Measurements from ENCODE around the gene EVPLL. TPM values are rescaled to one million over a fixed set of nuclear protein-coding genes. Genes with fewer than 3 reads are reported as not detected.

The EVPLL gene
- total and polyA plus RNA-seq, 12 donors, result 0.03 TPM; not detected in 11

- intact Hi-C loops (cut with DNase I), result loop anchor here in 2 of 10 donors (2.0 kb wide), 1 partner anchor 49 kb away; the partner anchor contains the start of genes SMCR8 (in 2 of the 2) and TOP3A (in 2 of the 2)
- peak within 1 kb of the TSS in 9 of 10 donors; percentile 23 to 83 (median 74) for H3K27ac ChIP-seq
- 0 to 1% methylated on average over 76 of the region's 76 CpGs for WGBS, 2 donors
- H3K36me3 ChIP-seq, result peaks cover 0 to 14% (median 0%) of the 10 kb centered on the region in 9 donors
- peak; percentile 90 to 94 for DNase-seq
- ATAC-seq, result peak; percentile 99 to 100 (median 100)
- H3K27me3 ChIP-seq, result no peaks in the 10 kb centered on the region
- H3K4me3 ChIP-seq, result peak within 1 kb of the TSS; percentile 60 to 98 (median 84)
- peaks cover 0 to 5% (median 0%) of the 10 kb centered on the region in 11 donors for H3K9me3 ChIP-seq
- no peak for TF ChIP-seq CTCF (IDR thresholded peaks at IDR 0.05)
- peaks cover 0 to 24% (median 13%) of the 10 kb centered on the region in 9 donors for H3K4me1 ChIP-seq
These were observed 14.2 kb upstream of the EVPLL start, which contains the start of gene SHMT1 for GRCh38 chr17:18363101-18364049. Gene SHMT1, minus strand, starts transcription at chr17:18363550. Its CDS starts 7,569 bp downstream, at chr17:18355981.

- no peak overlapping the region for H3K27ac ChIP-seq
- DNase-seq (no peak), ATAC-seq (no peak)
- peaks cover 0 to 5% (median 0%) of the 10 kb centered on the region in 7 donors for H3K27me3 ChIP-seq
- H3K4me3 ChIP-seq, result peak overlapping the region in 2 of 10 donors; percentile 91 to 98
- peaks cover 0 to 9% (median 0%) of the 10 kb centered on the region in 9 donors for H3K36me3 ChIP-seq
- TF ChIP-seq CTCF (IDR thresholded peaks at IDR 0.05), result no peak
- intact Hi-C loops (cut with DNase I), result no loop called here
- WGBS, 2 donors, result 93 to 95% methylated on average over 6 of the region's 6 CpGs
- peaks cover 0 to 24% (median 13%) of the 10 kb centered on the region in 9 donors for H3K4me1 ChIP-seq
- peaks cover 0 to 5% (median 0%) of the 10 kb centered on the region in 11 donors for H3K9me3 ChIP-seq
These were observed 13.4 kb upstream of the EVPLL start for GRCh38 chr17:18364166-18364565.

GRCh38 chr17:18368946-18369345, 8.6 kb upstream of the EVPLL start:
- intact Hi-C loops (cut with DNase I), result no loop called here
- Histone ChIP-seq H3K4me1 (peaks cover 0 to 1% (median under 1%) of the 10 kb centered on the region in 9 donors), H3K4me3 (no peak overlapping the region), H3K27ac (no peak overlapping the region), H3K36me3 (no peaks in the 10 kb centered on the region), H3K9me3 (peaks cover 0 to 5% (median 0%) of the 10 kb centered on the region in 11 donors), H3K27me3 (peaks cover 0 to 10% (median 0%) of the 10 kb centered on the region in 7 donors)
- no peak for ATAC-seq
- no peak for DNase-seq
- TF ChIP-seq CTCF (IDR thresholded peaks at IDR 0.05), result no peak
- WGBS, 2 donors, result 68 to 76% methylated on average over 8 of the region's 8 CpGs

- no peak for TF ChIP-seq CTCF (IDR thresholded peaks at IDR 0.05)
- ATAC-seq (no peak), DNase-seq (no peak)
- Histone ChIP-seq H3K4me3 (no peak overlapping the region), H3K27me3 (peaks cover 0 to 10% (median 0%) of the 10 kb centered on the region in 7 donors), H3K9me3 (peaks cover 0 to 13% (median 0%) of the 10 kb centered on the region in 11 donors), H3K27ac (no peak overlapping the region), H3K4me1 (no peaks in the 10 kb centered on the region), H3K36me3 (no peaks in the 10 kb centered on the region)
- intact Hi-C loops (cut with DNase I), result no loop called here
- 69 to 71% methylated on average over 5 of the region's 5 CpGs for WGBS, 2 donors
These were observed 6.8 kb upstream of the EVPLL start for GRCh38 chr17:18370761-18371160.
